GM21360 (cell line): ENCODE results near the gene AVPI1.
"Not testable (repeated sequence)": the region's sequence is repeated elsewhere in the genome, so short reads cannot be mapped to it uniquely, and the experiment has no call there.

Experiments
- ATAC-seq: cut with Tn5 transposase; IDR thresholded peaks from one replicate; pipeline ENCODE4 v1.9.1; 2021; ENCODE audit warnings: mild to moderate bottlenecking, moderate library complexity; ENCODE audit not compliant: unreplicated experiment

AVPI1 gene

GRCh38 chr10:97713339-97713825, 26.3 kb upstream of the AVPI1 start, which contains the start of gene MARVELD1:
Gene MARVELD1, plus strand, starts transcription at chr10:97713730. Its CDS starts 147 bp downstream, at chr10:97713877.
- ATAC-seq, result no peak

- ATAC-seq, result no peak
These were observed 24.9 kb upstream of the AVPI1 start for GRCh38 chr10:97711640-97712572.

GRCh38 chr10:97708976-97709946, 22.2 kb upstream of the AVPI1 start:
- no peak for ATAC-seq

GRCh38 chr10:97708167-97708566, 21.1 kb upstream of the AVPI1 start:
- ATAC-seq, result no peak

GRCh38 chr10:97707134-97707861, 20.3 kb upstream of the AVPI1 start:
- ATAC-seq, result no peak

- no peak for ATAC-seq
These were observed 18.1 kb upstream of the AVPI1 start for GRCh38 chr10:97705006-97705670.

GRCh38 chr10:97704341-97704740, 17.3 kb upstream of the AVPI1 start:
- ATAC-seq, result no peak

GRCh38 chr10:97703398-97704067, 16.5 kb upstream of the AVPI1 start:
- no peak for ATAC-seq

- ATAC-seq, result peak; percentile 84
These were observed 14.5 kb upstream of the AVPI1 start for GRCh38 chr10:97701438-97702069.

GRCh38 chr10:97698072-97698655, 11.1 kb upstream of the AVPI1 start:
- ATAC-seq, result not testable (repeated sequence)

GRCh38 chr10:97690133-97690532, 3.1 kb upstream of the AVPI1 start:
- no peak for ATAC-seq

GRCh38 chr10:97689559-97690020, 2.5 kb upstream of the AVPI1 start:
- no peak for ATAC-seq

- ATAC-seq, result no peak
These were observed 1.0 kb upstream of the AVPI1 start for GRCh38 chr10:97687785-97688781.

- no peak for ATAC-seq
These were observed 610 bp downstream of the AVPI1 start for GRCh38 chr10:97686301-97686961.

GRCh38 chr10:97685395-97685958, 1.6 kb downstream of the AVPI1 start:
- ATAC-seq, result no peak

GRCh38 chr10:97684866-97685394, 2.1 kb downstream of the AVPI1 start:
- ATAC-seq, result no peak
